HG03460 (cell line): ENCODE results near the gene LCN15.
"Not testable (repeated sequence)": the region's sequence is repeated elsewhere in the genome, so short reads cannot be mapped to it uniquely, and the experiment has no call there.

Experiments used
- ATAC-seq: cut with Tn5 transposase; IDR thresholded peaks from one replicate; pipeline ENCODE4 v1.9.1; 2021; ENCODE audit not compliant: unreplicated experiment

LCN15 gene, protein sequence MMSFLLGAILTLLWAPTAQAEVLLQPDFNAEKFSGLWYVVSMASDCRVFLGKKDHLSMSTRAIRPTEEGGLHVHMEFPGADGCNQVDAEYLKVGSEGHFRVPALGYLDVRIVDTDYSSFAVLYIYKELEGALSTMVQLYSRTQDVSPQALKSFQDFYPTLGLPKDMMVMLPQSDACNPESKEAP

DNA sequence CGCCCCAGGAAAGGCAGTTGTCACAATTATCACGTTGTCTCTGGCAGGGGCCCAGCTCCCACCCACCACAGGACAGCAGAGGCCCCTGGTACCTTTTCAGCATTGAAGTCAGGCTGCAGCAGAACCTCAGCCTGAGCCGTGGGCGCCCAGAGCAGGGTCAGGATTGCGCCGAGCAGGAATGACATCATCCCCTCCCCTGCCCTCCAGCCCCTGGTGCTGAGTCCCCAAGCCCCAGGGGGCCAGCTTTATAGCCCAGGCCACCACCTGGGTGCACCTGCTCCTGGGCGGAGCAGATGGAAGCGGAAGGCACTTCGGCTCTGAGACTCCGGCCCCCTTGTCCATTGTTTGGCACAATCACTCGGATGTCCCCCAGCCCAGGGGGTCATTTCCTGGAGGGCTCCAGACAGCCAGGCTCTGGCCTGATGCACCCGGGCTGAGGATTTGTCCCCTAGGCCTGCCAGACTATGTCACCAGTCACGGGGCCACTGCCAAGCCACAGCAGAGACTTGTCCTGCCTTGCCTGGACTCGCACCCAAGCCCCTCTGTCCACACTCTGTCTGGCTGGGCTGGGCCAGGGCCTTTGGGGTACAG is at the start of gene LCN15:
Gene LCN15 (minus strand): TSS at position 218 of the 591 bp plus-strand sequence. CDS start 30 bp downstream, at position 188.
- no peak for ATAC-seq

DNA sequence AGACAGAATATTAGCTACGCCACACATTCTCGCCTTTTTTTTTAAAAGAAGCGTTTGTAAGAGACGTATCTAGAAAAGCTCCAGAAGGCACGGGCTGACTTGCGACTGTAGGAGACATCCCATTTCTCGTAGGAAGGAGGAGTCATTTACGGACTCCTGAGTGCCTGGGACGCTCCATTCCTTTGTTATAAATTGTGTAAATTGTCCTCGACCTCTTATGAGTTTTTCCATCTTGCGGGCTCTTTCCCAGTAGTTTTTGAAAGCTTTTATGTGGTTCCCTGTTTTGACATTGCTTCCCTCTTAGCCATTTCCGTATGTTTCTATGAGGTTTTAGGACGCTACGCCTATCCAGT is 44.5 kb upstream of the LCN15 start:
- ATAC-seq: no peak

DNA sequence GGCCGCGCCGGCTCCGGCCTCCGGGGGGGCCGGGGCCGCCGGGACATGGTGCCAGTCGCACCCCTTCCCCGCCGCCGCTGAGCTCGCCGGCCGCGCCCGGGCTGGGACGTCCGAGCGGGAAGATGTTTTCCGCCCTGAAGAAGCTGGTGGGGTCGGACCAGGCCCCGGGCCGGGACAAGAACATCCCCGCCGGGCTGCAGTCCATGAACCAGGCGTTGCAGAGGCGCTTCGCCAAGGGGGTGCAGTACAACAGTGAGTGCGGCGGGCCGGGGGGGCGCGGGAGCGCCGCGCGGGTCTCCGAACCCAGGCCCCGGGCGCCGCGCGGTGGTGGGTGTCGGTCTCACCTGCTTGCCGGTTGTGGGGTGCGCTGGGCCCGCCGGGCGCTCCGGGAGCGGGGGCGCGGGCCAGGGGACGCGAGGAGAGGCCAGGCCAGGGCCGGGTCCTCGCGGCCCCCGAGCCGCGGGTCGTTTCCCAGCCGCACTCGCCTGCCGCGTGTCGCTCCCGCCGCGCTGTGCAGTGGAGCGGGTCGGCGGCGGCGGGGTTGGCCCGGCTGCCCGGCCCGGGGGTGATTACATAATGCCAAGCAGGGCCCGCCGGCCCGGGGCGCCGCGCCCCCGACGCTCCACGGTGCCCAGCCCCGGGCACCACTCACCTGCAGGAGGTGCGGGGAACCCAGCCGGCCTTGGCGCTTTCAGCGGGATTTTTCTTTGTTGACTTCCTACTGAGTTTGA is 43.9 kb upstream of the LCN15 start:
- ATAC-seq: peak; percentile 31

DNA sequence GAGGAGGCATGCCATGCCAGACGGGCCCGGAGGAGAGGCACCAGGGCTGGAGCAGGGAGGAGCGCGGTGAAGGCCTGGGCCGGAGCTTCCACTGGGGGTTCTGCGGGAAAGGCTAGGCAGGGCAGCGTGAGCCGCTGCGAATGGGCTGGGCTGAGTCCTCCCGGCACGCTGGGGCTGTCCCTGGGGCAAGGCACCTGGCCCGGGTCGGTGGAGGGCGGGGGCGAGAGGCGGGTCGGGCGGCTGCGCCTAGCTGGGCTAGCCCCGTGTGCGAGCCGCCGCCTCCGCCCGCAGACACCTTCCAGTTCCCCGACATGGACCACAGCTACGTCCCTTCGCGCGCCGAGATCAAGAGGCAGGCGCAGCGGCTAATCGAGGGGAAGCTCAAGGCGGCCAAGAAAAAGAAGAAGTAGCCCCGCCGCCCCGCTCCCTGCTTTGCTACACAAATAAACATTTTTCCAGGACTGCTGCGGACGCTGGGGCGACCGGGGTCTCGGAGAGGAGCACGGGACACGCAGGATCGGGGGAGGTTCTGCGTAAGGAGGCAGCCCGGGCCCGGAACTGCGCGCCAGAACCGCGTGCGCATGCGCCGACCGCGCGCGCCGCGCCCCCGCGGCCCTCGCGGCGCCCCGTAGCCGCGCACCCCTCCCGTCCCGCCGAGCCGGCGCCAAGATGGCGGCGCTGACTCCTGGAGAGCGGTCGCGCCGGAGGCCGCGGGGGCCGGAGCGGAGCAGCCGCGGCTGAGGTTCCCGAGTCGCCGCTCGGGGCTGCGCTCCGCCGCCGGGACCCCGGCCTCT is 43.2 kb upstream of the LCN15 start, which contains the start of gene RABL6:
Gene RABL6 (plus strand): TSS at position 668 of the 794 bp plus-strand sequence. CDS start 249 bp downstream, outside the sequence.
- ATAC-seq: peak; percentile 50

DNA sequence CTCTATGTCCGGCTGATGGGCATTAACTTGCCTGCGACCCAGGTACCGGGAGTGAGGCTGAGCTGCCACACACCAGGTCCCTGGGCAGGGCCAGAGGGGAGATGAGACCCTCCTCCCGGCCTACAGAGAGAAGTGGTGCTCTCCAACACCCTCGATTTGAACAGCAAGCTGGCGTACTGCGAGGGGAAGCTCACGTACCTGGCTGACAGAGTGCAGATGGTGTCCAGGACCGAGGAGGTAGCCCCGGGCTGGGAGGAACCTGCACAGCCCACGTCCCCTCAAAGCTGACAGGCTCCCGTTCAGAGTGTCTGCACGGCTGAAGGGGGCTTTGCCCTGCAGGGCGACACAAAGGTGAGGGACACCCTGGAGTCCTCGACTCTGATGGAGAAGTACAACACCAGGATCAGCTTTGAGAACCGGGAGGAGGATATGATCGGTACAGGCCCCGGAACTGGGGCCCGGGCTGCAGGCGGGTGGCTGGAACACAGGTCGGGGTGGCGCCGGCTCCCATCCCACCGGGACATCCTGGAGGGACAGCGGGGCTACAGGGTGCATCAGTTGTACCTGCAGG is 42.4 kb upstream of the LCN15 start:
- ATAC-seq: no peak

DNA sequence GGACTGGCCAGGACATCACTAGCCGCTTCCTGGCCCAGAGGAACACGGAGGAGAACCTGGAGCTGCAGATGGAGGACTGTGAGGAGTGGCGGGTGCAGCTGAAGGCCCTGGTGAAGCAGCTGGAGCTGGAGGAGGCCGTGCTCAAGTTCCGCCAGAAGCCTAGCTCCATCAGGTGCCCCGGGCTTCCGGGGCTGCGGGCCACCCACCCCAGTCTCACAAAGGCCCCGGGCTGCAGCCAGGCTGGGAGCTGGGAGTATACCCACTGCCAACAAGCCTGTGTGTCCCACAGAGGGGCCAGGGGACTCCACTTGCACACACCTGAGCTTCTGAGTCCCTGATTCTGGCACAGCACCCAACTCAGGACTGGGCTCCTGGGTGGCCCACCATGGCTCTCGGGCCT is 41.7 kb upstream of the LCN15 start:
- ATAC-seq: no peak

DNA sequence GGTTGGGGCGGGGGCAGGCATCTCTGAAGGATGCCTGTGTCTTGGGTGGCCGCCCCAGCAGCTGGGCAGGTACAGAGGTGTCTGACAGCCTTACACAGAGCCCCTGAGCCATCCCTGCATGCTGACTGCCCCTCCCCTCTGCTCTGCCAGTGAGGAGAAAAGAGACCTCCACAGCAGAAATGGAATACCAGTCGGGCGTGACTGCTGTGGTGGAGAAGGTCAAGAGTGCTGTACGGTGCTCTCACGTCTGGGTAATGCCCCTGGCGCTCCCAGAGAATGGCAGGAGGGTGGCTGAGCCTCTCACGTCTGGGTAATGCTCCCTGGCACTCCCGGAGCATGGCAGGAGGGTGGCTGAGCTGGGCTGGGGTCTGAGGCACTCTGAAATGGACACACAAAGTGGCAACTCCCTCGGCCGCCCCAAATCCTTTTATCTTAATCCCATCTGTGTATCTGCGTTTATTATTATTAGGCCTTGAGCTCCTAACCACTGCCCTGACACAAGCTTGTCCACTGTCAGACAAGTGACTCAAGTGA is 41.0 kb upstream of the LCN15 start:
- no peak for ATAC-seq

DNA sequence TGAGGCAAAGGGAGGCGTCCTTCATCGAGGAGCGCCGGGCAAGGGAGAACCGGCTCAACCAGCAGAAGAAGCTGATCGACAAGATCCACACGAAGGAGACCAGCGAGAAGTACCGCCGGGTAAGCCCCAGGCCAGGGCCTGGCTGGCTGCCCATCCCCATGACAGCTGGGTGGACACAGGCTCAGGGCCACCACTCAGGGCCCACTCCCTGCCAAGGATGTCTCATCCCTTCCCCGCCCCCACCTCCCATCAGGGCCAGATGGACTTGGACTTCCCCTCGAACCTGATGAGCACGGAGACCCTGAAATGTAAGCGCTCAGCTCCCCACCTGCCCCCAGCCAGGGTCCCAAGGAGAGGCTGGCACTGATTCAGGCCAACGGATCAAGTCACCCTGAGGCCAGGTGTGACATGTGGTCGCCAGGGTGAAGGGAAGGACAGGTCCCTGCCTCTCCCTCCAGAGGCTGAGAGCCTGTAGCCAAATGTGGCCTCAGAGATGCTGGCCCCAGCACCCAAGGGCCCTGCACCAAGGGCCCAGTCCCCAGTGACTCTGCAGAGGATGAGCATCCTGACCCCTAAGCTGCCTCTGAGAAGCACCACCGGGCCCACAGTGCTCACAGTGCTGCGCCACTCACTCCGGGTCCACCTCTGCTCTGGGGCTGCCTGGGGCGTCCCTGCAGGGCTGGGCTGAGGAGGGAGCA is 40.3 kb upstream of the LCN15 start:
- no peak for ATAC-seq

DNA sequence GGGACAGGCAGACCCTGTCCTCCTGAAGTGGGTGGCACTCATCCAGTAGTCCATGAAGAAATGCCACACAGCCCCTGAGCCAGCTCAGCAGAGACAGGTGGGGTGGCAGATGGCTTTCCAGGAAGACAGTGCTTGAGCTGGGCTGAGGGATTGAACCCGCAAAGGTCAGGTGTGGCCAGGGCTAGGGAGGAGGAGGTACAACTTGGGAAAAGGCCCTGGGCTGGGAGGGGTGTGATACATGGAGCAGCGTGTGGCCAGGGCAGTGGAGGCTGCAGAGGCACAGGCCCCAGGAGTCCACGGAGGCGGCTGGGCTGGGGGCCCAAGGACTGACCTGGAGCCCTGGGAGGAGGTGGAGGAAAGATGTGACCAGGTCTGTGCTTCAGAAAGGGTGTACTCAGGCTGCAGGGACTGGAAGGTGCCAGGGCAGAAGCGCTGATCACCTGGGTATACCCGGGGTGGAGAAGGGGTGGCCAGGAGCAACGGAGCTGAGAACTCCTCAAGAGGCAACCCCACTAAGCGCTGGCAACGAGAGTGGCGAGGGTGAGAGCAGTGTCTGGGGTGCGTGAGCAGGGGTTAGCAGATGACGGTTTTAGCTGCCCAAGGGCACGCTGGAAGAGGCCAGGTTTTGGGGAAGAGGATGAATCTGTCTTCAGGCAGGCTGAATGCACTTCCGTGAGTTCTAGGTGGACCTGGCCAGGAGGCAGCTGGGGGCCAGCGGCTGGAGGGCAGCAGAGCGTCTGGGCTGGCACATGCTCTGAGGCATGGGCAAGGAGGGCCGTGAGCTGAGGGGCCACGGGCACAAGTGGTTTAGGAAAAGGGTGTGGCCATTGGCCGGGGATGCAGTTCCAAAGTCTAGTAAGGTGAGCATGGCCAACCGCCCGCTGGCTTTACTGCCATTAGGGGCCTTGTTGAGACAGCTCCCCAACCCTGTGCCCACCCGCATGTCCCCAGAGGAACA is 39.5 kb upstream of the LCN15 start:
- ATAC-seq: no peak

DNA sequence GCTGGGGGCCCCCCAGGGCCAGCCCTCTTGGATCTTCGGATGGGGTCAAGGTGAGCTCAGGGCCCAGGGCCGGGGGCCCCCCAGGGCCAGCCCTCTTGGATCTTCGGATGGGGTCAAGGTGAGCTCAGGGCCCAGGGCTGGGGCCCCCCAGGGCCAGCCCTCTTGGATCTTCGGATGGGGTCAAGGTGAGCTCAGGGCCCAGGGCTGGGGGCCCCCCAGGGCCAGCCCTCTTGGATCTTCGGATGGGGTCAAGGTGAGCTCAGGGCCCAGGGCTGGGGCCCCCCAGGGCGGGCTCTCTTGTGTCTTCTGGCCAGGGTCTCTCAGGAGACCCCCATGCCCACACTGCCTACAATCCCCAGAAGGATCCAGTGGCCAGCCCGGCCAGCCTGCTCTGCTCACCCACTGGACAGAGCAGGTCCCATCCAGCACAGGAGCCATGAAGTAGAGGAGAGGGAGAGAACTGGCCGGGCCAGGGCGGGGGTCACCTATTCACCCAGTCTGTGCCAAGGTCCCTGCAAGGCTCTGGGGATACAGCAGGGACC is 38.8 kb upstream of the LCN15 start:
- not testable (repeated sequence) for ATAC-seq

DNA sequence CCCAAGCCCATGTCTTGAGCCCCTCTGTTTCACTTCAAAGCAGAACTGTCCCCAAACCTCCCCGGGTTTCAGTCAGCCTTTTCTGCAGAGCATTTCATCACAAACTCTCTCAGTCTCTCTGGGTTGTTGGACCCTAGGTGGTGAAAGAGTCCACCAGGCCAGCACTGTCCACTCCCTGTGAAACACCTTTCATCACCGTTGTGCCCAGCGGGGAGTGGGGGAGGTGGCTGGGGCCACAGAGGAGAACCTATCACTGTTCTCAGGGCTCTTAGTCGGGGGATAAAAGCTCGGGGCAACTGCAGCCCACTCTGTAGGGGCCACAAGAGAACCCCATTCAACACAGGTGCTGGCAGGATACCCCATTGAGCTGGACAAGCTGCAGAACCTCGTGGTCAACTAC is 38.0 kb upstream of the LCN15 start:
- ATAC-seq: no peak

DNA sequence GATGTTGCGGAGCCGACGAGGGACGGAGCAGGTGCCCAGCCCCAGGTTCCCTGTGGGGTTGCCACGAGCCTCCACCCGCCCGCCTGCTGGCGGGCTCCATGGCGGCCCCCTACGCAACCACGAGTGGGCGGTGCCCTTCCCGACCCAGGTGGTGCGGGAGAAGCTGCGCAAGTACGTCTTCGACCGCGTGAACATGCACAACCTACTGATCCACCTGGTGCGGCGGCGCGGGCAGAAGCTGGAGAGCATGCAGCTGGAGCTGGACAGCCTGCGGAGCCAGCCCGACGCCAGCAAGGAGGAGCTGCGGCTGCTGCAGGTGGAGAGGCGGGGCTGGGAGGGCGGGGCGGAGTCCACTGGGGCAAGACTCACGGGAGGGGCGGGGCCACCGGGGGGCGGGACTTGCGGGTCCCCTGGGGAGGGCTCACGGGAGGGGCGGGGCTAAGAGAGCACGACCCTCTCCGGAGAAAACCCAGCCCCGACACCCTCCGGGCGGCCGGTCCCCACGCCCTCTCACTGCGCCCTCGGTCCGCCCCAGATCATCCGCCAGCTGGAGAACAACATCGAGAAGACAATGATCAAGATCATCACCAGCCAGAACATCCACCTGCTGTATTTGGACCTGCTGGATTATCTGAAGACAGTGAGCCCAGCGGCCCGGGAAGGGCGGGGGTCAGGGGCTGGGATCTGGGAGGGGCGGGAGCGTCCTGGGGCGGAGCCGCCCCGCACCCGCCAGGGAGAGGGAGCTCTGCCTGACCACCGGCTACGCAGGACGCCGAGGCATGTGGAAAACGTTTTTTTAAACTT is 35.7 kb upstream of the LCN15 start:
- peak; percentile 38 for ATAC-seq

DNA sequence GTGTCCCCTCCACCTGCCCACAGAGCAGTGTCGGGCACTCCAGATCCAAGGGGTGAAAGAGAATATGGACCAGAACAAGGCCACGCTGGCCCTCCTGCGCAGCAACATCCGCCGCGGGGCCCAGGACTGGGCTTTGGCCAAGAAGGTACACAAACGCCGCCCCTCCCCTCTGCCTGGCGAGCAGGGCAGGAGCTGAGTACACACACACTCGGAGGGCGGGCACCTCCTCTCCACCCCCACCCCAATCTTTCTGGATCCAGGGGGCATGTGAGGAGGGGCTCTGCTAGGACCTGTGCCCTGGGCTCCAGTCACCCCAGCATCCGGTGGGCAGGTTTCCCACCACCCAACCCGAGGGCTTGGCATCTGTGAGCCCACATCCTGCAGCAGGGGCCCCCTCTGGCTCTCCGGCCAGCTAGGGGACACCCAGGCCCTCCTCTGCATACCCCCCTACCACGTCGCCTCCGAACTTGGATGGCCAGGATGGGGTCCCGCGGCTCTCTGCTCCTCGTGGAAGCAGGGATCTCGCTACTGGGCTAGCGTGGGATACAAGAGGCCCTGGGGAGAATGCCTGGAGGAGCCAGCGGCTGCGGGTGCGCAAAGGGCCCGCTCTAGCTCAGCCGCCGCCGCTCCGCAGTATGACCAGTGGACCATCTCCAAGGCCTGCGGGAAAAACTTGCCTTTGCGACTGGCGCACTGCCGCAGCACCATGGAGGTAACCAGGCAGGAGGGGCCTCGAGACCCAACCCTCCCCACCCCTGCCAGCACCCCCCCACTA is 34.9 kb upstream of the LCN15 start:
- no peak for ATAC-seq

DNA sequence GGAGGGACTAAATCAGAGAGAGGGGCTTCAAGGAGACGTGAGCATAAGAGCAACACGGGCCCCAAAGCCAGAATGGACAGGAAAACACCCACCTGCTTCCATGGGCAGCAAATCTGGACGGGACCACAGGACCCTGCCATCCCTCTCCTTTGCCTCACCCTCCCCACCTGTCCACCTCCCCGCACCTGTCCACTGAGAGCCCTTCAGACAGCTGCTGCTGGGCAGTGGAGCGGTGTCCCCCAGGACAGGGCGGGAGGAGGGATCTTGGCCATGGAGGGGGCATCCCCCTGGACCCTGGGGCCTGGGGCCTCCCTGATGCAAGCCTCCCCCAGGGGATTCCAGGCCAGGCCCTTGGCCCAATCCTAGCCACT is 34.4 kb upstream of the LCN15 start:
- no peak for ATAC-seq

DNA sequence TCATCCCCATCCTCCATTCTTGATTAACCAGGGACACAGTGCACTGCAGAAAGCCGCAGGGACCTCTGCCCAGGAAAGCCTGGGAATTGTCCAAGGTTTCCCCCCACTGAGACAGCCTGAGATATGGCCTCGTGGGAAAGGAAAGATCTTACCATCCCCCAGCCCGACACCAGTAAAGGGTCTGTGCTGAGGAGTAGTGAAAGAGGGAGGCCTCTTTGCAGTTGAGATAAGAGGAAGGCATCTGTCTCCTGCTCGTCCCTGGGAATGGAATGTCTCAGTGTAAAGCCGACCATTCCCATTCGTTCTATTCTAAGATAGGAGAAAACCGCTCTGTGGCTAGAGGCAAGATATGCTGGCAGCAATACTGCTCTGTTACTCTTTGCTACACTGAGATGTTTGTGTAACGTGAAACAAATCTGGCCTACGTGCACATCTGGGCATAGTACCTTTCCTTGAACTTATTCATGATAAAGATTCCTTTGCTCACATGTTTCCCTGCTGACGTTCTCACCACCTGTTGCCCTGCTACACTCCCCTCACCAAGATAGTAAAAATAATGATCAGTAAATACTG is 32.5 kb upstream of the LCN15 start:
- ATAC-seq: not testable (repeated sequence)

DNA sequence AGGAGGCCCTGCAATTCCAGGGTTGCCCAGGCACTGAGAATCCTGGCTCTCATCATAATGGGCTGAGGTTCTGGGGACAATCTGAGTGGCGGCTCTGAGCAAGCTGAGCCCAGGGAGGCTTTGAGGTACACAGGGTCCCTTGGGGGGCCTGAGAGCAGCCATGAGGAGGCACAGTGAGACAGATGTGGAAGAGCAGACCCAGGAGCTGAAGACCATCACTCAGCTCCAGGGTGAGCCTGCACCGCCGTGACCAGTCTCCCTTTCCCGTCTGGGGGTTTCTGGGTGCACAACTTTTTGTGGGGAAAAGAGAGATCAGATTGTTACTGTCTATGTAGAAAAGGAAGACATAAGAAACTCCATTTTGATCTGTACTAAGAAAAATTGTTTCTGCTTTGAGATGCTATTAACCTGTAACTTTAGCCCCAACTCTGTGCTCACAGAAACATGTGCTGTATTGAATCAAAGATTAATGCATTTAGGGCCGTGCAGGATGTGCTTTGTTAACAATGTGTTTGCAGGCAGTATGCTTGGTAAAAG is 32.0 kb upstream of the LCN15 start, which contains the start of gene CCDC183:
Gene CCDC183 (plus strand): TSS at position 101 of the 537 bp plus-strand sequence. CDS start 60 bp downstream, at position 161.
- no peak for ATAC-seq

DNA sequence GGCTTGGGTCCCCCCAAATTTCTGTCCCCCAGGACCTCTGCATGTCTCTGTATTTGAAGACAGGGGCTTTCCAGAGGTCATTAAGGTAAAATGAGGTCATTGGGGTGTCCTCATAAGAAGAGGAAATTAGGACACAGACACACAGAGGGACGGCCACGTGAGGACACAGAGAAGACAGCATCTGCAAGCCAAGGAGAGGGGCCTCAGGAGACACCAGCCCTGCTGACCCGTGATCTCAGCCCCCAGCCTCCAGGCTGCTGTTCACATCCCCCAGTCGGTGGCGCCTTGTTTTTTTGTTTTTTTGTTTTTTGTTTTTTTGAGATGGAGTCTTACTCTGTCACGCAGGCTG is 30.7 kb upstream of the LCN15 start:
- ATAC-seq: no peak
